Uterus (tissue), 4 donors: ENCODE measurements around the gene MYO1D. TPM values are rescaled to one million over a fixed set of nuclear protein-coding genes. Genes with fewer than 3 reads are reported as not detected.
"Not testable (repeated sequence)": the region's sequence is repeated elsewhere in the genome, so short reads cannot be mapped to it uniquely, and the experiment has no call there.

Experiments used
- DNase-seq, 2 donors: peaks; one replicate each; pipeline ENCODE4 v3.0.0-alpha.2; 2019 to 2020
- H3K27ac ChIP-seq, 2 donors: fragments of 200-600 bp; sonication (generic); 1 replicate in 1 of 2; 2 replicates in 1 of 2; pipeline ENCODE4 v1.5.1; 2016 to 2018
- H3K27me3 ChIP-seq, 2 donors: fragments of 200-600 bp; sonication (generic); one replicate each; pipeline ENCODE4 v1.5.1; 2018 to 2019; ENCODE audit warnings: control low read depth in 1 of 2
- H3K36me3 ChIP-seq, 2 donors: fragments of 200-600 bp; sonication (generic); one replicate each; pipeline ENCODE4 v1.5.1; 2019; ENCODE audit warnings: control low read depth in 1 of 2
- H3K4me1 ChIP-seq, 2 donors: fragments of 200-600 bp; sonication (generic); one replicate each; pipeline ENCODE4 v1.5.1; 2018 to 2019; ENCODE audit warnings: control low read depth in 1 of 2
- H3K4me3 ChIP-seq, 2 donors: fragments of 200-600 bp; sonication (generic); 1 replicate in 1 of 2; 2 replicates in 1 of 2; pipeline ENCODE4 v1.5.1; 2018 to 2019; ENCODE audit warnings: mild to moderate bottlenecking in 1 of 2
- H3K9me3 ChIP-seq, 2 donors: fragments of 200-600 bp; sonication (generic); one replicate each; pipeline ENCODE4 v1.5.1; 2019; ENCODE audit warnings: control low read depth in 1 of 2
- POLR2A ChIP-seq, 2 donors: fragments of 450-650 bp; IDR thresholded peaks; one replicate each; pipeline ENCODE4 v1.6.1; 2016; ENCODE audit warnings: antibody characterized with exemption in 2 of 2, mild to moderate bottlenecking in 1 of 2, moderate library complexity in 1 of 2
- intact Hi-C: fragments of 100-400 bp; cut with DNase I; formaldehyde crosslinking; loops from one replicate; pipeline ENCODE4 v1.15.1; 2023; ENCODE audit warnings: low total_unique reads
- total RNA-seq, 4 donors: library from RNA; depleted of rRNA in 3 of 4; stranded (reverse); fragments of >200 nt in 3 of 4; gene quantifications; one replicate each; pipeline versions ENCODE4 v1.1.0 to v1.2.4, GENCODE V29; 2014 to 2023
- TF ChIP-seq, protein P1 (sequence below), 4 experiments: fragments of 200-600 bp in 2 of 4; fragments of 450-650 bp in 2 of 4; sonication (generic) in 2 of 4; IDR thresholded peaks; one replicate each; pipeline ENCODE4 v1.5.1; 2016 to 2019; ENCODE audit warnings: antibody characterized with exemption in 4 of 4, mild to moderate bottlenecking in 2 of 4, moderate library complexity in 1 of 4
- donor health status: DM: yes; HTN: yes; CAD: no.

MYO1D gene
- total RNA-seq, 4 donors from 2014 or later: 20.4 to 55.2 (median 30.6) TPM

DNA sequence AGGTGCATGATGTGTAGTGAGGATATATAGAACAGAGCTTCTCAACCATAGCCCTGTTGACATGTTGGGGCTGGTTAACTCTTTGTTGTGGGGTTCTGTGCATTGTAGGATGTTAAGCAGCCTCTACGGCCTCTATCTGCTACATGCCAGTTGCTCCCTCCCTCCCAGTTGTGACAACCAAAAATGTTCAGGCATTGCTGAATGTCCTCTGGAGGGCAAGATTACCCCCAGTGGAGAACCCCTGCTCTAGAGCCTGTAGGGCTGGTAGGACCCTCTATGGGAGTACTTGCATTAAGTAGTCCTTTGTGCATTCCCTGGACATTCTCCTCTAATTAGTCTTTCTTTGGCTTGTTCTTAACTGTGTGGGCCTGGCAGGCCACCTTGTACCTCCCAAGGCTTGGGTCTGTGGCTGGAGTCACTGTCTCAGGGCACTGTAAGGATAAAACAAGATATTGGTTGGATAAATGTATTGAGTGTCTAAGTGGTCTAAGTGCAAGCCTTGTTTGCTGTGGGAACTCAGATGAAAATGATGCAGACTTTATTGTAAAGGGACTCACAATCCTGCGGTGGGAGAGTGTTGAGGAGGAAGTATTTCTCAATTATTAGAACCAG lies 19.8 kb upstream of the MYO1D start:
- intact Hi-C loops: no loop called here
- H3K27ac ChIP-seq: no peak overlapping the region
- DNase-seq: no peak
- H3K4me3 ChIP-seq: no peak overlapping the region
- no peaks in the 10 kb centered on the region for H3K4me1 ChIP-seq
- no peaks in the 10 kb centered on the region for H3K36me3 ChIP-seq
- H3K27me3 ChIP-seq: no peaks in the 10 kb centered on the region
- TF ChIP-seq, protein P1, sequence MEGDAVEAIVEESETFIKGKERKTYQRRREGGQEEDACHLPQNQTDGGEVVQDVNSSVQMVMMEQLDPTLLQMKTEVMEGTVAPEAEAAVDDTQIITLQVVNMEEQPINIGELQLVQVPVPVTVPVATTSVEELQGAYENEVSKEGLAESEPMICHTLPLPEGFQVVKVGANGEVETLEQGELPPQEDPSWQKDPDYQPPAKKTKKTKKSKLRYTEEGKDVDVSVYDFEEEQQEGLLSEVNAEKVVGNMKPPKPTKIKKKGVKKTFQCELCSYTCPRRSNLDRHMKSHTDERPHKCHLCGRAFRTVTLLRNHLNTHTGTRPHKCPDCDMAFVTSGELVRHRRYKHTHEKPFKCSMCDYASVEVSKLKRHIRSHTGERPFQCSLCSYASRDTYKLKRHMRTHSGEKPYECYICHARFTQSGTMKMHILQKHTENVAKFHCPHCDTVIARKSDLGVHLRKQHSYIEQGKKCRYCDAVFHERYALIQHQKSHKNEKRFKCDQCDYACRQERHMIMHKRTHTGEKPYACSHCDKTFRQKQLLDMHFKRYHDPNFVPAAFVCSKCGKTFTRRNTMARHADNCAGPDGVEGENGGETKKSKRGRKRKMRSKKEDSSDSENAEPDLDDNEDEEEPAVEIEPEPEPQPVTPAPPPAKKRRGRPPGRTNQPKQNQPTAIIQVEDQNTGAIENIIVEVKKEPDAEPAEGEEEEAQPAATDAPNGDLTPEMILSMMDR (IDR thresholded peaks at IDR 0.05): no peak
- TF ChIP-seq POLR2A (IDR thresholded peaks at IDR 0.05): no peak
- H3K9me3 ChIP-seq: no peaks in the 10 kb centered on the region

DNA sequence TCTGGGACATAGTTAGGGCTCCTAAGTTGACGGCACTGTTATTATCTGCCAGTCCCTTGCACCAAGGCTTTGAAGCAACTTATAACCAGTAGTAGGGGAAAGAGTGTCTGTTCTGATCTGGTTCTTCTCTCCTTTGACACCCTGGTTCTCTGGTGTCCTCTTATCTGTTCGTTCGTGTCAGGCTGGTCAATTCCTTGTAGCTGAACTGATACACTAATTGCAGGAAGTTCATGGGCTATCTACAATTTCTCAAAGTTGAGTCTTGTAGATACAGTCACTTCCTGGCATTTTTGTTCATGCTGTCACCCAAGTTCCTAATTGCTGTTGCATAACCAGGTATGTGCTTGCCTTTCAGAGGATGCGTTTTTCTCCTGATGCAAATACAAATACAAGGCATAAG lies 17.3 kb upstream of the MYO1D start:
- no peak for DNase-seq

DNA sequence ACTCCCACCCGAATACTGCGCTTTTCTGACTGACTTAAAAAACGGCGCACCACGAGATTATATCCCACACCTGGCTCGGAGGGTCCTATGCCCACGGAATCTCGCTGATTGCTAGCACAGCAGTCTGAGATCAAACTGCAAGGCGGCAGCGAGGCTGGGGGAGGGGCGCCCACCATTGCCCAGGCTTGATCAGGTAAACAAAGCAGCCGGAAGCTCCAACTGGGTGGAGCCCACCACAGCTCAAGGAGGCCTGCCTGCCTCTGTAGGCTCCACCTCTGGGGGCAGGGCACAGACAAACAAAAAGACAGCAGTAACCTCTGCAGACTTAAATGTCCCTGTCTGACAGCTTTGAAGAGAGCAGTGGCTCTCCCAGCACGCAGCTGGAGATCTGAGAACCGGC lies 10.5 kb upstream of the MYO1D start:
- H3K36me3 ChIP-seq, H3K27ac ChIP-seq, DNase-seq, intact Hi-C loops, H3K4me1 ChIP-seq, H3K4me3 ChIP-seq, H3K27me3 ChIP-seq, H3K9me3 ChIP-seq: not testable (repeated sequence)

More for the DNA sequence above, 17.3 kb upstream of the MYO1D start:
- TF ChIP-seq, protein P1 (IDR thresholded peaks at IDR 0.05): no peak
- no peak for TF ChIP-seq POLR2A (IDR thresholded peaks at IDR 0.05)
- Histone ChIP-seq H3K4me1 (no peaks in the 10 kb centered on the region), H3K4me3 (no peak overlapping the region), H3K27me3 (no peaks in the 10 kb centered on the region), H3K36me3 (no peaks in the 10 kb centered on the region), H3K27ac (no peak overlapping the region), H3K9me3 (no peaks in the 10 kb centered on the region)
- intact Hi-C loops: no loop called here

DNA sequence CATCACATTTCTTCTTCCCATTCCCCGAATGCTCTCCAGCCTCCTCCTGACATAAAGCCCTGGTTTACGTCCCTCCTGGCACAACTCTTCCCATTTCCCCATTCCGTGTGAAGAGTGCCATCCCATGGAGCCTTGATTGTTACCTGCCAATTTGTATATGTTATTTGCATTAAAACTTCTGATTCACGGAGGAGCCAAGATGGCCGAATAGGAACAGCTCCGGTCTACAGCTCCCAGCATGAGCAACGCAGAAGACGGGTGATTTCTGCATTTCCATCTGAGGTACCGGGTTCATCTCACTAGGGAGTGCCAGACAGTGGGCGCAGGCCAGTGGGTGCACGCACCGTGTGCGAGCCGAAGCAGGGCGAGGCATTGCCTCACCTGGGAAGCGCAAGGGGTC lies 10.0 kb upstream of the MYO1D start:
- H3K9me3 ChIP-seq, H3K36me3 ChIP-seq, H3K27ac ChIP-seq, intact Hi-C loops, DNase-seq, H3K4me1 ChIP-seq, H3K4me3 ChIP-seq, H3K27me3 ChIP-seq: not testable (repeated sequence)

DNA sequence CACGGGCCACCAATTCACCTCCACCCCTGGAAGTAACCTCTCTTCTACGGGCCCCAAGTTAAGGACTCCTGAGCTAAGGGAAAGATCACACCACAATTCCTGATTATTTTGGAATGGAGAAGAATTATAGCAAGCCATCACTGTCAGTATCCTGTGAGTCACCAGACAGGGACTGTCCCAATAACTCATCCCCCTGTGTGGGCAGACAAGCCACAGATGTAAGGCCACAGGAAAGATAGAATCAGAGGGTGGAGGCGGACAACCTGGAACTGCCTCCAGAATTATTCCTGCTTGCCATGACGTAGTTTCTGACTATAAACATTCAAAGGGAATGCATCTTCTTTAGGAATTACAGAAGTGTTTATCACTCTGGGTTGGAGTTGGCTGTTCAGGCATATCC lies 5.8 kb upstream of the MYO1D start:
- Histone ChIP-seq H3K27ac (no peak overlapping the region), H3K9me3 (no peaks in the 10 kb centered on the region), H3K4me3 (no peak overlapping the region), H3K27me3 (no peaks in the 10 kb centered on the region), H3K4me1 (no peaks in the 10 kb centered on the region), H3K36me3 (no peaks in the 10 kb centered on the region)
- no peak for DNase-seq
- TF ChIP-seq, protein P1 (IDR thresholded peaks at IDR 0.05): no peak
- no peak for TF ChIP-seq POLR2A (IDR thresholded peaks at IDR 0.05)
- intact Hi-C loops: no loop called here

DNA sequence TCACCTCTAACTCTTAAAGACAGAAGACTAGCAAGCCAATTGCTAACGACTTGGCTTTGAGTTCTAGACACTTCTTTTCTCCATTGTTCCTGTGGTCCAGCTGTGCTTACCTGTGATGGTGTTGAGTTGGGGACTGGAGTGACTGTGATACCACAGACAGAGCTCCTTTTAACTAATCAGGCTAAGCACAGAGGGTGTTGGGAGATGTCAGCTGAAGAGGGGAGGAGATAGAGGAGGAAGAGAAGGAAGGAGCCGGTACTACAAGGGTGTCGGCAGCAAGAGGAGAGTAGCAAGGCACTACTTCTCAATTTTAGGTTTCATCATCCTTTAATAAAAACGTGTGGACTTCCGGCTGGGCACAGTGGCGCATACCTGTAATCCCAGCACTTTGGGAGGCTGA lies 5.1 kb upstream of the MYO1D start:
- no peak for TF ChIP-seq POLR2A (IDR thresholded peaks at IDR 0.05)
- TF ChIP-seq, protein P1 (IDR thresholded peaks at IDR 0.05): no peak
- Histone ChIP-seq H3K27me3 (no peaks in the 10 kb centered on the region), H3K9me3 (no peaks in the 10 kb centered on the region), H3K4me1 (no peaks in the 10 kb centered on the region), H3K4me3 (no peak overlapping the region), H3K27ac (no peak overlapping the region), H3K36me3 (no peaks in the 10 kb centered on the region)
- no peak for DNase-seq
- intact Hi-C loops: no loop called here
